Astrocyte of the spinal cord (primary cell): Measurements from ENCODE around the gene NANOS3.

Source experiments
- DNase-seq: peaks from one replicate; pipeline ENCODE4 v3.0.0; 2011; ENCODE audit warnings: low read depth, low spot score
- H3K4me3 ChIP-seq: 2 replicates; pipeline ENCODE4 v1.5.1; 2011; ENCODE audit warnings: low read depth, mild to moderate bottlenecking, low read length, moderate library complexity
- in situ Hi-C: cut with HindIII; loops from 2 replicates; pipeline ENCODE4 v1.10.0; 2017; ENCODE audit warnings: low sequenced_read_pairs
- TF ChIP-seq, protein P1 (sequence below): IDR thresholded peaks from 2 replicates; pipeline ENCODE4 v1.5.1; 2012; ENCODE audit warnings: low read depth, mild to moderate bottlenecking, low read length, inconsistent platforms

NANOS3 gene

GRCh38 chr19:13872695-13873389, 4.1 kb upstream of the NANOS3 start:
- in situ Hi-C loops = no loop called here
- DNase-seq = no peak
- TF ChIP-seq, protein P1, sequence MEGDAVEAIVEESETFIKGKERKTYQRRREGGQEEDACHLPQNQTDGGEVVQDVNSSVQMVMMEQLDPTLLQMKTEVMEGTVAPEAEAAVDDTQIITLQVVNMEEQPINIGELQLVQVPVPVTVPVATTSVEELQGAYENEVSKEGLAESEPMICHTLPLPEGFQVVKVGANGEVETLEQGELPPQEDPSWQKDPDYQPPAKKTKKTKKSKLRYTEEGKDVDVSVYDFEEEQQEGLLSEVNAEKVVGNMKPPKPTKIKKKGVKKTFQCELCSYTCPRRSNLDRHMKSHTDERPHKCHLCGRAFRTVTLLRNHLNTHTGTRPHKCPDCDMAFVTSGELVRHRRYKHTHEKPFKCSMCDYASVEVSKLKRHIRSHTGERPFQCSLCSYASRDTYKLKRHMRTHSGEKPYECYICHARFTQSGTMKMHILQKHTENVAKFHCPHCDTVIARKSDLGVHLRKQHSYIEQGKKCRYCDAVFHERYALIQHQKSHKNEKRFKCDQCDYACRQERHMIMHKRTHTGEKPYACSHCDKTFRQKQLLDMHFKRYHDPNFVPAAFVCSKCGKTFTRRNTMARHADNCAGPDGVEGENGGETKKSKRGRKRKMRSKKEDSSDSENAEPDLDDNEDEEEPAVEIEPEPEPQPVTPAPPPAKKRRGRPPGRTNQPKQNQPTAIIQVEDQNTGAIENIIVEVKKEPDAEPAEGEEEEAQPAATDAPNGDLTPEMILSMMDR = peak; percentile 35
- H3K4me3 ChIP-seq = peak overlapping the region; percentile 27

DNA sequence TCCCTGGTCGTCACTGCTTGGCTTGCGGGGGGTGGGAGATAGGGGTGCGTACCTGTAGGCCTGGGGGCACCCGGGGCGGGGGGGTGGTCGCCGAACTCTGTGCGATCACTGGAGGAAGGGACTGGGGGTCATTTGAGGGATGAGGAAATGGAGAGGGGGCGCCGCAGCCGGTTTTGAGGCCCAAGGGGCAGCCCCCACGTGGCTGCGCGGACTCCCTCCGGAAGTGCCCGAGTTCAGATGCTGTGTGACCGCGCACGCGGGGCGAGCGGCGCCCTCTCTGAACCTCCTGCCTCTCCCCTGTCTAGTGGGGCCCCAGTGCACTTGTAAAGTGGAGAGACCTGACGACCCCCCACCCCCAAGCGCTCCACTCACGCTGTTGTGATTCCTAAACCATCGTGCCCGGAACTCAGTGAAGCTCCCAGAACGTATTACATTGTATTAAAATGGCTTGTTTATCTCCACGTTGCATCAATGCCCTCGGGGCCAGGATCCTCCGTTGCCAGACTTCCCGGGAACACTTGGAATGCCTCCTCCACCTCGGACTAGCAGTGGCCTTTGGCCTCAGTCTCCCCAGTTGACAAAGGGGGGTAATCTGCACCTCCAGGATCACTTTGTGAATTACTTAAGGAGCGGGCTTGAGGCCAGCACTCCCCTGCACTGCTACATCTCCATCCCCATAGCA, 3.0 kb upstream of the NANOS3 start:
- in situ Hi-C loops = no loop called here
- DNase-seq = no peak
- no peak overlapping the region for H3K4me3 ChIP-seq
- TF ChIP-seq, protein P1 = no peak

- TF ChIP-seq, protein P1 = no peak
- in situ Hi-C loops = loop anchor here (25.0 kb wide), 1 partner anchor 211 kb away; the partner anchor contains the start of genes C19orf67 and SAMD1
- H3K4me3 ChIP-seq = no peak overlapping the region
- no peak for DNase-seq
Measured at GRCh38 chr19:13875824-13876223, 1.1 kb upstream of the NANOS3 start.

- no peak overlapping the region for H3K4me3 ChIP-seq
- TF ChIP-seq, protein P1 = no peak
- in situ Hi-C loops = loop anchor here (25.0 kb wide), 1 partner anchor 210 kb away; the partner anchor contains the start of genes C19orf67 and SAMD1
- DNase-seq = no peak
Measured at GRCh38 chr19:13877303-13877702, 369 bp downstream of the NANOS3 start.

DNA sequence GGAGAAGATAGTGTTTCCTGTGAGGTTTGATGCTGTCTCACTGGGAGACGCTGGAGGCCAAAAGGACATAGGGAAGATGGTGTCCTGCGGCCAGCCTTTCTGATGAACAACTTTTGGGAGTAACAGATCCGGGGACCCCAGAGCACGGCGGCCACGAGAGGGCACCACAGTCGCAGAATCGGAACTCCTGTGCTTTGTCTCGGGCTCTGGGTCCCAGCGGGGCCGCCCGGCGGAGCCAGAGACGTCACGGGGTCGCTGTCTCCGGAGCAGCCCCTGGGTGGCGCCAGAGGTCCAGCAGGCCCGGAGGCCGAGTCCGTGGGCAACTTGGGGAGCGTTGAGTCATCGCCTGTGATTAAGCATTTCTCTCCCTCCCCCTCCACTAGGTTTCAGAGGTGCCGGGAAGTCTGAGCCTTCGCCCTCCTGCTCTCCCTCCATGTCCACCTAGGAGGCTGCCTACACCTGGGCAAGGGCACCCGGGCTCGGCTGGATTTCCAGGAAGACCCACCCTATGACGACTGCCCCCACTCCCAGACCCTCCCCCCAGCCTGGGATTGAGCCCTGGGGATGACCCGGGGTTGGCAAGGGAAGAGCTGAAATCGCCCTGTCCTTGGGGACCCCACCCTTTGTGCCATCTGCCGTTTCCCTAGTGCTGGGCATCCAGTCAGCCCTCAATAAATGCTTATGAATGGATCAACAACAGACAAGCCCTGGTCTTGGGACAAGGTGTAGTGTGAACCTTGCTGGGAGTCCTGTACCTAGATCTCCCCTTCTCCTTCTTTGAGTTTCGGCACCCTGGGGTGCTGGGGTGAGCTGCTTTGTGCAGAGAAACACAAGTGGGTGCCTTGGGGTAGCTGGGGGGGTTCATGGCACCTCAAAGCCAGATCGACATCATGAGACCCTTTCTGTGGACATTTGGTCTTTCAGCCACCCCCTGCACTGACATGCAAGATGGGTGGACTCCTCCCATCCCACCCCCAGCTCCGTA, 3.4 kb downstream of the NANOS3 start:
- peak; percentile 94 for DNase-seq
- in situ Hi-C loops = loop anchor here (25.0 kb wide), 1 partner anchor 207 kb away; the partner anchor contains the start of genes C19orf67 and SAMD1
- H3K4me3 ChIP-seq = peak overlapping the region; percentile 3
- TF ChIP-seq, protein P1 = peak; percentile 98

GRCh38 chr19:13881251-13881691, 4.3 kb downstream of the NANOS3 start:
- TF ChIP-seq, protein P1 = no peak
- H3K4me3 ChIP-seq = no peak overlapping the region
- in situ Hi-C loops = loop anchor here (25.0 kb wide), 1 partner anchor 206 kb away; the partner anchor contains the start of genes C19orf67 and SAMD1
- peak; percentile 45 for DNase-seq
